Astrocyte (in vitro differentiated cells and primary cell): ENCODE data around the gene FAF1. TPM values are rescaled to one million over a fixed set of nuclear protein-coding genes. Genes with fewer than 3 reads are reported as not detected.

ENCODE experiments used
- DNase-seq: peaks from one replicate; pipeline ENCODE4 v3.0.0-alpha.2; 2010; ENCODE audit warnings: low read depth
- FAIRE-seq: peaks from 2 replicates; lab custom pipeline; 2011; peaks lifted over from hg19 to GRCh38; lab: Jason Lieb, UNC
- H2AFZ ChIP-seq: 2 replicates; pipeline ENCODE4 v1.6.0; 2012; ENCODE audit warnings: low read depth, low read length, inconsistent platforms
- H3K27ac ChIP-seq: 2 replicates; pipeline ENCODE4 v1.5.1; 2011; ENCODE audit warnings: low read depth, low read length, inconsistent platforms
- H3K27me3 ChIP-seq: 2 replicates; pipeline ENCODE4 v1.6.0; 2011; ENCODE audit warnings: low read length, inconsistent platforms; ENCODE audit not compliant: insufficient read depth
- H3K36me3 ChIP-seq: 2 replicates; pipeline ENCODE4 v1.5.1; 2011; ENCODE audit warnings: low read length, inconsistent platforms; ENCODE audit not compliant: insufficient read depth
- H3K4me1 ChIP-seq: 2 replicates; pipeline ENCODE4 v1.5.1; 2011; ENCODE audit warnings: low read length, inconsistent platforms; ENCODE audit not compliant: insufficient read depth
- H3K4me2 ChIP-seq: 2 replicates; pipeline ENCODE4 v1.6.0; 2012; ENCODE audit warnings: low read length, inconsistent platforms
- H3K4me3 ChIP-seq: 2 replicates; pipeline ENCODE4 v1.5.1; 2011; ENCODE audit warnings: low read depth, mild to moderate bottlenecking, low read length, inconsistent platforms; ENCODE audit not compliant: insufficient read depth
- H3K79me2 ChIP-seq: 2 replicates; pipeline ENCODE4 v1.6.0; 2012; ENCODE audit warnings: mild to moderate bottlenecking, low read length, inconsistent platforms; ENCODE audit not compliant: insufficient read depth
- H3K9ac ChIP-seq: 2 replicates; pipeline ENCODE4 v1.6.0; 2012; ENCODE audit warnings: mild to moderate bottlenecking, low read length, inconsistent platforms
- H3K9me3 ChIP-seq: 2 replicates; pipeline ENCODE4 v1.5.1; 2012; ENCODE audit warnings: low read depth, mild to moderate bottlenecking, low read length, inconsistent platforms; ENCODE audit not compliant: insufficient read depth
- H4K20me1 ChIP-seq: 2 replicates; pipeline ENCODE4 v1.6.0; 2012; ENCODE audit warnings: low read length, inconsistent platforms; ENCODE audit not compliant: insufficient read depth
- H3K27ac Mint-ChIP-seq: one replicate; pipeline ENCODE4 v1.8.0; 2021; ENCODE audit warnings: mild to moderate bottlenecking, mixed read lengths; ENCODE audit not compliant: unreplicated experiment
- H3K27me3 Mint-ChIP-seq: one replicate; pipeline ENCODE4 v1.8.0; 2021; ENCODE audit warnings: low read depth, mixed read lengths; ENCODE audit not compliant: unreplicated experiment
- H3K36me3 Mint-ChIP-seq: one replicate; pipeline ENCODE4 v1.8.0; 2021; ENCODE audit warnings: low read depth, mixed read lengths; ENCODE audit not compliant: unreplicated experiment
- H3K4me1 Mint-ChIP-seq: one replicate; pipeline ENCODE4 v1.8.0; 2021; ENCODE audit warnings: low read depth, mixed read lengths; ENCODE audit not compliant: unreplicated experiment
- H3K4me3 Mint-ChIP-seq: one replicate; pipeline ENCODE4 v1.8.0; 2021; ENCODE audit warnings: mild to moderate bottlenecking, moderate library complexity, mixed read lengths; ENCODE audit not compliant: unreplicated experiment
- H3K9me3 Mint-ChIP-seq: one replicate; pipeline ENCODE4 v1.8.0; 2021; ENCODE audit warnings: mild to moderate bottlenecking, mixed read lengths; ENCODE audit not compliant: unreplicated experiment
- CTCF ChIP-seq: IDR thresholded peaks from 2 replicates; pipeline ENCODE4 v1.5.1; 2011; ENCODE audit warnings: low read depth, mild to moderate bottlenecking, inconsistent platforms, low read length, moderate library complexity; ENCODE audit not compliant: insufficient read depth
- EZH2 ChIP-seq: IDR thresholded peaks from 2 replicates; pipeline ENCODE4 v1.6.1; 2012; ENCODE audit warnings: mild to moderate bottlenecking, low read length, inconsistent platforms; ENCODE audit not compliant: insufficient read depth
- total RNA-seq: library from RNA; stranded (reverse); gene quantifications from 2 replicates; pipeline ENCODE4 v1.2.1, GENCODE V29; 2021

The FAF1 gene
- total RNA-seq, 1 donor from 2014 or later, result 35.4 TPM

DNA sequence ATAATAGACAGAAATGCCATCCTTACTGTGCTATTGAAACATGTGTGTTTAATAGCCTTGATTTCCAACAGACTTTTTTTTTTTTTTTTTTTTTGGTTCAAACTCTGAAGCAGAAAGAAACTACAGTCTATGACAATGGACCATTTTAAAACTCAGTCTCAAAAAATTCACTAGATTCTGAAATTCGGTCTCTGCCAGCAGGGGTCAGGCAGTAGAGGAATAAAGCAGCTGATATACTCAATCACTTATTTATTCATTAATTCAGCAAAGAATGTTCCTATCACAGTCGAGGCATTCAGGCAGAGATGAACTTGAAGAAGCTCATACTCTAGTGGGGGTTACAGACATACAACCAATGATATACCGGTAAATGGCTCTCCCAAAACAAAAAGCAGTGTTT is 275.9 kb downstream of the FAF1 start:
- Mint-ChIP-seq H3K27me3 (no peaks in the 10 kb centered on the region), H3K27ac (no peak overlapping the region), H3K4me3 (no peak overlapping the region), H3K4me1 (no peaks in the 10 kb centered on the region), H3K9me3 (no peaks in the 10 kb centered on the region), H3K36me3 (no peaks in the 10 kb centered on the region)
- H3K4me3 ChIP-seq, result no peak overlapping the region
- no peaks in the 10 kb centered on the region for H3K9me3 ChIP-seq
- no peak for FAIRE-seq
- H2AFZ ChIP-seq, result no peak overlapping the region
- no peaks in the 10 kb centered on the region for H3K79me2 ChIP-seq
- no peak overlapping the region for H3K9ac ChIP-seq
- DNase-seq, result no peak
- TF ChIP-seq CTCF (no peak), EZH2 (no peak)
- H3K27ac ChIP-seq, result no peak overlapping the region
- no peaks in the 10 kb centered on the region for H3K4me1 ChIP-seq
- no peaks in the 10 kb centered on the region for H3K27me3 ChIP-seq
- H4K20me1 ChIP-seq, result no peaks in the 10 kb centered on the region
- no peak overlapping the region for H3K4me2 ChIP-seq
- no peaks in the 10 kb centered on the region for H3K36me3 ChIP-seq

DNA sequence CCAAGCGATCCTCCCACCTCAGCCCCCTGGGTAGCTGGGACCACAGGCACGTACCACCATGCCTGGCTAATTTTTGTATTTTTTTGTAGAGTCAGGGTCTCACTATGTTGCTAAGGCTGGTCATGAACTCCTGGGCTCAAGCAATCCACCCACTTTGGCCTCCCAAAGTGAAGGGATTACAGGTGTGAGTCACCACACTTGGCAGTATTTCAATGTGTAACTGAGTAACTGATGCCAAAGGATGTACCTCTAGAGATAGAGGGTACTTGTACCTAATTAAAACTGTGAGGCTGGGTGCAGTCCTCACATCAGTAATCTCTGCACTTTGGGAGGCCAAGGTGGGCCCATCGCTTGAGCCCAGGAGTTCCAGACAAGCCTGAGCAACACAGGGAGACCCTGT is 278.1 kb downstream of the FAF1 start:
- no peak for FAIRE-seq
- H3K9me3 Mint-ChIP-seq, result no peaks in the 10 kb centered on the region

More for the DNA sequence above, 278.1 kb downstream of the FAF1 start:
- Mint-ChIP-seq H3K27ac (no peak overlapping the region), H3K4me3 (no peak overlapping the region), H3K4me1 (no peaks in the 10 kb centered on the region), H3K36me3 (no peaks in the 10 kb centered on the region), H3K27me3 (no peaks in the 10 kb centered on the region)
- Histone ChIP-seq H3K79me2 (no peaks in the 10 kb centered on the region), H3K9me3 (no peaks in the 10 kb centered on the region), H2AFZ (no peak overlapping the region), H3K27me3 (no peaks in the 10 kb centered on the region), H3K36me3 (no peaks in the 10 kb centered on the region), H4K20me1 (no peaks in the 10 kb centered on the region), H3K9ac (no peak overlapping the region), H3K27ac (no peak overlapping the region), H3K4me3 (no peak overlapping the region), H3K4me1 (no peaks in the 10 kb centered on the region), H3K4me2 (no peak overlapping the region)
- DNase-seq, result no peak
- no peak for TF ChIP-seq CTCF
- no peak for TF ChIP-seq EZH2
